ENCODE measurements around the gene ATP12A. TPM values are rescaled to one million over a fixed set of nuclear protein-coding genes. Genes with fewer than 3 reads are reported as not detected.

Gene ATP12A
- not detected for total RNA-seq
- long read RNA-seq = 0 reads

DNA sequence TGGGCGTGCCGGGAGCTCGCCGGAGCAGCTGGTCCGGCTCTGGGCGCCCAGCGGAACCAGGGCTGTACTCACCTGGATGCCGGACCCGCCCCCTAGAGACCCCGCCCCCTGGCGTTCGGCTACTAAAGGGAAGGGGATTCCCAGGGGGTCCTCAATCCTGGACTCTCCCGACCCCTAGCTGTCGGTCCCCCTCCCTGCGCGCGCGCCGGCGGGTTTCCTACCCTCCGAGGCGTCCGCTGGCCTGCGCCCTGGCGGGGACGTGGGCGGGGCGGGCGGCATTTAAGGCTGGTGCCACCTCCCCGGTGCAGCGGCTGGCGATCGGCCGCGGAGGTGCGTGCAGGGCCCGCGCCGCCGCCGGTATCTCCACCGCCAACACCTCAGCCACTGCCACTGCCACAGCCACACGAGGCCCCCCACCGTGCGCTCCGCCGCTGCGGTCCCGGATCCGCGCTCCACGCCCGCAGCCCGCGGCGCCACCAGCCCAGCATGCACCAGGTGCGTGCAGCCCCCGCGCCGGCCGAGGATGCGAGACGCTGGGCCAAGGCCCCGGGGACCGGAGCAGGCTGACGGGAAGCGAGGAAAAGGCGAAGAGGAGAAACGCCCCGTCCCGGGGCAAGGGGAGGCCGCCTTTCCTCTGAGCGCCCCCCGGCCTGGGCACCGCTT lies at the start of gene ATP12A:
TSS of gene ATP12A (plus strand) at position 151 of the 663 bp plus-strand sequence. CDS start at position 487, 336 bp downstream.
- ATAC-seq (no peak), DNase-seq (ENCODE audit: missing footprints) (no peak)
- intact Hi-C loops (cut with DNase I) = no loop called here

DNA sequence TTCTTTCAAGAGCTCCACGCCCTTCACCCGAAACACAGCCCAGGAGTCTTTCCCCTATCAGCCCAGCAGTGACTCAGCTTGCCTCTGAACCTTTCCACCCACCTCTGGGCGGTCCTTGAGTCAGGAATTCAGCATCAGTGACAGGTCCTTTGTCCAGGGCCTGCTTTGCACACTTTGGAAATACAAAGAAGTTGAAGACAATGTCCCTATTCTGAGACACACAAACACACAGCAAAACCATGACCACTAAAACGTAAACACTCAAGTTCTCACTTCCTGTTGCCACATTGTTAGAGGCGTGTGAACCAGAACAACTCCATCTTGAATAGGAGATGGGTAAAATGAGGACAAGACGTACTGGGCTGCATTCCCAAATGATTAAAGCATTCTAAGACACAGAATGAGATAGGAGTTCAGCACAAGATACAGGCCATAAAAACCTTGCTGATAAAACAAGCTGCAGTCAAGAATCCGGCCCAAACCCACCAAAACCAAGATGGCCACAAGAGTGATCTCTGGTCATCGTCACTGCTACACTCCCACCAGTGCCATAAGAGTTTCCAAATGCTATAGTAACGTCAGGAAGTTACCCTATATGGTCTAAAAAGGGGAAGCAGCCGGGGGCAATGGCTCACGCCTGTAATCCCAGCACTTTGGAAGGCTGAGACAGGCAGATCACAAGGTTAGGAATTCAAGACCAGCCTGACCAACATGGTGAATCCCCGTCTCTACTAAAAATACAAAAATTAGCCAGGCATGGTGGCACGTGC lies 49.2 kb upstream of the ATP12A start:
- DNase-seq (ENCODE audit: missing footprints) = no peak
- ATAC-seq = no peak
- intact Hi-C loops (cut with DNase I) = no loop called here

DNA sequence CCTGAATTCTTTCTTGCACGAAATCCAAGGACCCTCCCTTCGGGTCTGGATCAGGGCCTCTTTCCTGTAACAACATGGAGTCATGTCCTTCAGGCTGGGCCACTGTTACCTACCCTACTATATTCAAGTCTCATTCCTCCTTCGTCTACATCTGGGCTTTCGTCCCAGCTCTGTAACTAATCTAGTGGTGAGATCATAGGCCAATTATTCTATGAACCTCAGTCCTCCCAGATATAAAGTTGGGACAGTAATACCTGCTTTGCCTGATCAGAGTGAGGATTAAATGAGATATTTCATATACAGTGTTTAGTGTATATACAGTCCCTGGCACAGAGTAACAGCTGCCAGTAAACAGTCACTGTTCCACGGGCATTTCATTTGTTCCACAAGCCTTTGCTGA lies 48.3 kb upstream of the ATP12A start:
- DNase-seq (ENCODE audit: missing footprints) = no peak
- ATAC-seq = no peak
- intact Hi-C loops (cut with DNase I) = no loop called here

DNA sequence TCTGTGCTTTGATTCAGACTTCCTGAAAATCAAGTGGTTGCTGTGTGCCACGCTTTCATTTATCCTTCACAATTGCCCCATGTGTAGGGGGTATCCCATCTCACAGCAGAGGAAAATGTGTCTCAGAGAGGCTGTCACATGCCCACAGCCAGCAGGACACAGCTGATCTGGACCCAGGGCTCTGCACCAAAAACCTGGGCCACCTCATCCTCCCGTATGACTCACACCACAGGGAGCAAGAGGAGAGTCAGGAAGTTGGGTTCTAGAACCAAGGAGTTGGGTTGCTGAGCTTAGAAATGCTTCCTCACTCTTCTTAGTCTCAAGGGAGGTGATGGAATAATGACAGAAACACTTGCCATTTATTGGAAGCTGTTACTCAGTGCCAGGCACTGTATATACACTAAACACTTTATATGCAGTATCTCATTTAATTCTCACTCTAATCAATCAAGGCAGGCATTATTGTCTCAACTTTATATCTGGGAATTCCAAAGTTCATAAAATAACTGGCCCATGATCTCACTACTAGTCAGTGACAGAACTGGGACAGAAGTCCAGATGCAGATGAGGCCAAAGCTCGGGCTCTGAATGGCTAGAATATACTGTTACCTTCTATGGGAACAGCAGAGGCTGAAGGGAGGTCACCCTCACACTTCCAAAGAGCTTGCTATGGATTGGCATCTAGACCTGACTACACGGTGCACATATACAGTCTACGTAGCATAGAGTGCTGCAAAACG lies 47.7 kb upstream of the ATP12A start:
- intact Hi-C loops (cut with DNase I) = no loop called here
- ATAC-seq (no peak), DNase-seq (ENCODE audit: missing footprints) (no peak)

DNA sequence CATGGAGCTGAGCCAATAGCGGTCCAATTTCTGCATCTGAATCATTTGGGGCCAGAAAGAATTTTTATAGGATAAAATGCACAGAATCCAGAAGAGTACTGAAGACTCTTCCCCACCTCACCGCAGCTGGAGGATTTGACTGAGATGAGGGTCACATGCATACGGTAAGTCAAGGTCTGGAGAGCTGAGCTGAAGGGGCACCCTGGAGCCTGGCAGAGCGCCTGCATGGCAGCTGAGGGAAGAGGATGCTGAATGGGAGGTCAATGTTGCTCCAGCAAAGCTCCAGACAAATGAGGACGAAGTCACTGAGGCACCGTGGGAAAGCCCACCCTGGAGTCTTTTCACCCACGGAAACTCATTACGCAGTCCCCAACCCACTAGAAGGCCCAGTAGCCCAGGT lies 43.4 kb upstream of the ATP12A start:
- intact Hi-C loops (cut with DNase I) = no loop called here
- DNase-seq (ENCODE audit: missing footprints) (no peak), ATAC-seq (no peak)

DNA sequence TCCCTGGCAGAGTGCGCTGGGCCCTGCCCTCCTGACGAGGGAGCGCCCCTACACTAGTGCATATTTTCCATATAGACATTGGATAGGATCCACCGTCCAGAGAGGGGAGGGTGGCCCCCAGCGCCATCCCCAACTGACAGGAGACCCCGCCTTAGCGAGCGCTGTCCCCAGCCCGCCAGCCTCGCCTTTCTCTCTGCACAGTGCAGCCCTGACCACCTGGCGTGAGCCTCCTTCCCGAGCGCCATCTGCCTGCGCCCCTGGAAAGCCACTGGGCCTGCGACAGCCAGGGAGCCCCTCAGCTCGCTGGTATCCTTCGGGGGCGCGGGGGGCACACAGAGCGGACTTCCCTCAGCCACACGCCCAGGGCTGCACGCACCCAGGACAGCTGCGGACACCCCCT lies 42.1 kb upstream of the ATP12A start:
- no peak for DNase-seq (ENCODE audit: missing footprints)
- no peak for ATAC-seq
- intact Hi-C loops (cut with DNase I) = no loop called here

DNA sequence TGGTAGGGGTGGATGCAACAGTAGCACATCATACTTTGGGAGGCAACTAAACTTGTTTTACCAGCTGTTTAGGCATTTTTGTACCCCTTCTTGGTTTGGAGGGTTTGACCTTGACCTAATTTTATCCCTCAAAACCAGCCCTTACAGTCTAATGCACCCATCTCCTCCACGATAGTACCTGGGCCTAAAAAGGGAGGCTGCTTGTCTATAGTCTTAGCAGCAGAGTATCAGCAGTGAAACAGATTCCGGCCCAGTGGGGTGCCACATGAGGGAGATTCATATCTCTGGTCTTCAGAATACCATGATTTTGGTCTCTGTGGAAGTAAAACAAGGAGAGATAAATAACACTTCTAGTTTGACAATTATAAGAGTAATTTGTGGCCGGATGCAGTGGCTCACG lies 39.5 kb upstream of the ATP12A start:
- DNase-seq (ENCODE audit: missing footprints) = no peak
- intact Hi-C loops (cut with DNase I) = no loop called here
- ATAC-seq = no peak

DNA sequence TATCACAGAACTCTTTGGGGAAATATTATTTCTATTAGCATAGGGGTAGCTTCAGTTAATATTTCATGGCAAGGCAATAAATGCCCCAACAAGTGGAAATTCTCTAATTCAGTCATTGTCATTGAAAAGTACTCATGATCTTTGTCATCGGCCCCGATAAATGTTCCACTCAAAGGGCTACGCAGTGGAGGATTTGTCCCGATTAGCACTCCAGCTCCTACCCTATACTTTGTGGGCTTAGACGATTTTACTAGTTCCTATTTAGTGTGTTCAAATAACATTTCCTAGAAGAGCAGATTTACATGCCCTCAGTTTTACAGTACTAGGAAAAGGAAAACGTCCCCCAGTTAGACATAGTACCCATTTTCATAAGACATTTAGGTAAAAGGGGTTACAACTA lies 38.0 kb upstream of the ATP12A start:
- DNase-seq (ENCODE audit: missing footprints) (no peak), ATAC-seq (no peak)
- intact Hi-C loops (cut with DNase I) = no loop called here

DNA sequence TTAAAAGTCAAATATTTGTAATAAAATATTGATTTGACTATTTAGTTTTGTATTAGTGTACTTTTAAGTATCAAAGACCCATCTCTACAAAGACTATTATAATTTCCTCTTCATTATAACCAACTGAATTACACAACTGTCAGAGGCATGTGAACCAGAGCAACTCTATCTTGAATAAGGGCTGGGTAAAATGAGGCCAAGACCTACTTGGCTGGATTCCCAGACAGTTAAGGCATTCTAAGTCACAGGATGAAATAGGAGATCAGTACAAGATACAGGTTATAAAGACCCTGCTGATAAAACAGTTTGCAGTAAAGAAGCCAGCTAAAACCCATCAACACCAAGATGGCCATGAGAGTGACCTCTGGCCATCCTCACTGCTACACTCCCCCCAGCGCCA lies 36.2 kb upstream of the ATP12A start:
- ATAC-seq (no peak), DNase-seq (ENCODE audit: missing footprints) (no peak)
- intact Hi-C loops (cut with DNase I) = no loop called here

DNA sequence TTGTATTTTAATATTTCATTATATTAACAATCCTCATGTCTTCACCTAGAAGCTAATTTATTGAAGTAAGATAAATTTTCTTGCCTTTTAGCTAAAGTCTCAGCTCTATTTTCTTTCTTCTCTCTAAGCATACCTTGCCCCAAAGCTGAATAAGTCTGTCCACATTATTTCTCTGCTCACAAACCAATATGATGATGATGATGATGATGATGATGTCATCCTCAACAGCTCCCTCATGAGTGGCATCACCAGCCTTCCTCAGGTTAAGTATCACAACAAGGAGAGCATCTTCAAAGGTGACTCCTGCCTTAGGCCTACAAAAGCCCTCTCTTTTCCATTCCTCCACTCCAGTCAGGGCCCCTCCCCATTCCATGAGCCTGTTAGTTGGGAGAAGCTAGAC lies 31.9 kb upstream of the ATP12A start:
- no peak for ATAC-seq
- no peak for DNase-seq (ENCODE audit: missing footprints)
- intact Hi-C loops (cut with DNase I) = no loop called here

DNA sequence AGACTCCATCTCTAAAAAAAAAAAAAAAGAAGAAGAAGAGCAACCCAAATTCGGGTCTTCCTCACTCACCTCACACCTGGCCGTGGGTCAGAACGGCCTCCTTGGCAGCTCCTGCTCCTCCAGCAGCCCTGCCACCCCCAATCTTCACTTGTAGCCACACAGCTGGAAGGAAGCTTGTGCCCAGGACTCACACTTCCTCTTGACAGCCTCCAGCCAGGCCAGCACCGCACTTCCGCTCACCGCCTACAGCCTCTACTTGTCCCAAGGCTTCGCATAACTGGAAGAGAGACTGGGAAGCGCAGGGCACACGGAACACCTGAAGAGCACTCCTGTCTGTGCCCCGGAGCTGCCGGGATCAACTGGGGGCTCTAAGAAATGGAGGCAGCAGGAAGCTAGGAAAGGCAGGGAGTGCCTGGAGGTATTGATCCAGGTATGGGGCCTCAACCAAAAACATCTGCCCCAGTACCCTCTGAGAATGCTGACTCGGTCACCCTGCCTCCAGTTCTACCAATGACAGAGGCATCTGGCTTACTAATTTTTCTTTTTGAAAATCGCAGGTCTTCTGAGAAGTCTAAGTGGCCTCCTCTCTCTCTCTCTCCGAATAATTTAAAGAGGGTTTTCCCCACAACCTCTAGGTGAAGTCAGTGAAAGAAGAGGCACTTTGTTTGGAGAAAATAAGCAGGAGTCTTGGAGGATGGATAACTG lies 31.1 kb upstream of the ATP12A start:
- ATAC-seq (no peak), DNase-seq (ENCODE audit: missing footprints) (no peak)
- intact Hi-C loops (cut with DNase I) = no loop called here

DNA sequence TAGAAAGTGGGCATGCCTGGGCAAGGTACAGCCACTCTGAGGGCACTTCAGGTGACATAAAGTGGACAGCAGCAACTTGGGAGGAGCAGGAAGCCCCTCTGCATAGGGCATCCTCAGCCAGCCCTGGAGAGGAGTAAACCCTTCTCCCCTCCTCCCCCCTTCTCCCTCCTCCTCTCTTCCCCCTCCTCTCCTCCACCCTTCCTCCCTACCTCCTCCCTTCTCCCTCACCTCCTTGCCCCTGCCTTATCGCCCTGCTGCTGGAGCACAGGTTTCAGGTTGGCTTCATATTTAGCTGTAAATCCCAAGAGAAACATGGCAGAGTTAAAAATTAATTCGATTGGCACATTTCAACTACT lies 30.5 kb upstream of the ATP12A start:
- DNase-seq (ENCODE audit: missing footprints) (no peak), ATAC-seq (no peak)
- intact Hi-C loops (cut with DNase I) = no loop called here

DNA sequence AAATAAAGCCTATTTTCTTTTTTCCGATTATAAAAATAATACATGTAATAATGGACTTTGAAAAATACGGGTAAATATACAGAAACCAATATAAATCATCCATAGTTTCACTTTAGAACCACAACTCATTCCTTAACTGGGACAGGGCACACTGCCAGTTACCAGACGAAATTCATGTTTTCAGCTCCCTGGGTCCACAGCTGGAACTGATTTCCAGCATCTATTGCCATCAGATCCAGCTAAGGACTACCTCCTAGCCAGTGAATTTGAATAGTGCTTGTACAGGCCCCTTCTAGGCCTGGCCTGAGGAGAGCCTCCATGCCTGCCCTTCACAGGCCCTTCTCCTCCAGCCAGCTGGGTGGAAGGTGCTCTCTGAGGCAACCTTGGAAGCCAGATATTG lies 30.0 kb upstream of the ATP12A start:
- intact Hi-C loops (cut with DNase I) = no loop called here
- DNase-seq (ENCODE audit: missing footprints) (no peak), ATAC-seq (no peak)

DNA sequence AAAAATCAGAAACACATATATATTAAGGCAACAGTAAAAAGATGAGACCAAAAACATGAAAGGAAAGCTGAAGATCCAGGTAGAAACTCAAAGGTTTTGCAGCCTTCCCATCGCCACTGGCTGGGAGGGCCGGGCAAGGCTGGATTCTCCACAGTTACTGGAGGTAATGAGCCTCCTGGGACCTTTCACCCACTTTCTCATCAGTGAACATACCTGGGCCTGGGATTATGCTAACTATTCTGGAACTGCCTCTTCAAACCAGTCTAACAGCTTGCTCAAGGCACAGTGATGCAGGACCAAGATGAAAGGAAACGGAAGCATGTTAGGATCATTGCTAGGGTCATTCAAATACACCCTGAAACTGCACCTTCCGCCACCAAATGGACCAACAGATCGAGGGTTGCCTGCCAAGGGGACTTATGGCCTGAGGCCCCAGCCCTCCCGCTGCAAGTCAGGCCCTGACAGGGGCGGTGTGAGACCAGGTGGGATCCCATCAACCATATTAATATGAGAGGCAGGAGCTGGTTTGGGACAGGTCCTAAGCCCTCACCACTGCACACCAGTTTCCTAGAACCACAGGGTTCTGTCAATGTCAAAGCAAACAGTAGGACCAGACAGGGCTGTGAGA lies 28.4 kb upstream of the ATP12A start:
- intact Hi-C loops (cut with DNase I) = no loop called here
- no peak for DNase-seq (ENCODE audit: missing footprints)
- no peak for ATAC-seq

DNA sequence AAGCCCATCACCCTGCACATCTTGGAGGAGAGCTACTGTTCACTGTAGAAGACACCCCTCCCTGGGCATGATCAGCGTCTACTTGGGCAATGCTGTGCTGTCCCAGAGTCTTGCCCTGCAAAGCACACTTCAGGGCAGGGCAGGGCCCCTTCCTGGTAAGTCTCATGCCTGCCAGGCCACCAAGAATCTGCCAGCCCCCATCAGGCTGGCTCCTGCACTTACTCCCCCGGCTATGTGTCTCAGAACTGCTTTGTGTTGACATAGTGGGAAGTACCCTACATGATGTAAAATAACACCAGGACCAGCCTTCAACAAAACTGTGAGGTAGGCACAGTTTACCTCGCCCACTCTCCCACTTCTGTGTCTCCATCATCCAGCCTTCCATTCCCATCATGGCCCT lies 27.8 kb upstream of the ATP12A start:
- ATAC-seq (no peak), DNase-seq (ENCODE audit: missing footprints) (no peak)
- intact Hi-C loops (cut with DNase I) = no loop called here

DNA sequence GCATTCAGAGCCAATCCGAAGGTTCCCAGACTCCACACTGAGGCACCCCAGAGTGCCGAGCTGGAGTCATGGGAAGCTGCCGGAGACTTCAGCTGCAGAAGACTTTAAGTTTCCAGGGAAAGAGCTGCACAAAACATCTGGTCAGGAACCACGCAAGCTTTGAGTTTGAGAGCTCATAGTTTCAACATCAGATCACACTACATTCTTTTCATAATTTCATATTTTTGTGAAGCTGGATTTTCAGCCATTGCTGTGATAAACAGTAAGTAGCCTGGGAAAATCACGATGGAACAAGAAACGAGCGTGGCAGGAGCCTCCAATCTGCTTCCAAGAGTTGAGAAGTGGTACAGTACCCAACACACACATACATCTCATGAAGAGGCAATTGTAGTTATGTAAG lies 25.5 kb upstream of the ATP12A start:
- ATAC-seq (no peak), DNase-seq (ENCODE audit: missing footprints) (no peak)
- intact Hi-C loops (cut with DNase I) = no loop called here

DNA sequence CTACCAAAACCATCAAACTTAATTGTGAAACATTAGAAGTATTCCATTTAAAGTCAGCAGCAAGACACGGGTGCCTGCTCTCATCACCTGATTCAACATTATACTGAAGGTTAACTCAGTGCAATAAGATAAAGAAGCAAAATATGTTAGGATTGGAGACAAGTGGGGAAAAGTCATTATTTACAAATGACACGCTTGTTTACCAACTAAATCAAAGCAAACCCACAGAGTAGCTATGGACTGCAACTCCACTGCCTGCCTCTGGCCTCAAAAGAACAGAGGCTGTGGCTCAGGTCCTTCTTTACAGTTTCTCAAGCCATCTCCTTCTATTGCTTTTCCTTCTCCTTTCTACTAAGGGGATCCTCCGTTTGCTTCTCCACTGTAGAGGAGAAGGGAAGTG lies 21.0 kb upstream of the ATP12A start:
- DNase-seq (ENCODE audit: missing footprints) (no peak), ATAC-seq (no peak)
- intact Hi-C loops (cut with DNase I) = no loop called here

DNA sequence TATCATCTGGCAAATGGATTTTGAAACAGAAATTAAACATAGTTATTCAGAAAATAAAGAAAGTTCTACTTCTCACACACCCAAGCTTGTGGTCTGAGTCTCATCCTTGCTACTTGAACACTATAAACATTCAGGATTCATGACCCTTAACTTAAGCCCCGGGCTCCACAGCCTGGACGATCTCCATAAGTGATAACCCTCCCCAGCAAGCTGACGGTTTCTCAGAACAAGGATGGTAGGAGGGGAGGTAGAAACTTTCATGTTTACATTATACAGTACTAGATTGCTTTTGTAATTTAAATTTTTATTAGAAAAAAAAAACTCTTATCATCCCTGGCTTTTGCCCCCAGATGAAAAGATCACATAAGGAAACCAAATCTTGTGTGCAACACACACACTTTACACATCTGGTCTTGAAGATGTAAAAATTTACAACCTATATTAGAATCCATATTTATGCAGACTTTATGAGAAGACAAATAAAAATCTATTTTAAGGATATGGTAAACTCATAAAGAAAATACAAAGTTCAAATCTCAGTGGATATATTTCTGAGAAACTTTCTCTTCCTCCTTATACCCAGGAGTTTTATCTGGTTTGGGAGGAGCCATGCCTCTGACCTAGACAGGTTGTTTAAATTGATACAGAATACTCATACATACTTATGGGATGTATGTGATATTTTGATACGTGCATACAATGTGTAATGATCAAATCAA lies 20.0 kb upstream of the ATP12A start:
- intact Hi-C loops (cut with DNase I) = no loop called here
- no peak for DNase-seq (ENCODE audit: missing footprints)

DNA sequence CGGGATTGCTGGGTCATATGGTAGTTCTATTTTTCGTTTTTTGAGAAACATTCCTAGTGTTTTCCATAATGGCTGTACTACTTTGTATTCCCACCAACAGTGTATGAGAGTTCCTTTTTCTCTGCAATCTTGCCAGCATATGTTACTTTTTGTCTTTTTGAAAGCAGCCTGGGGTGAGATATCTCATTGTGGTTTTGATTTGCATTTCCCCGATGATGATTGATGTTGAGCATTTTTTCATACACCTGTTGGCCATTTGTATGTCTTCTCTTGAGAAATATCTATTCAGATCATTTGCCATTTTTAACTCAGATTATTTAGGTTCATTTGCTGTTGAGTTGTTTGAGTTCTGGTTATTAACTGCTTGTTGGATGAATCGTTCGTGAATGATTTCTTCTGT lies 18.5 kb upstream of the ATP12A start:
- ATAC-seq = no peak
- DNase-seq (ENCODE audit: missing footprints) = no peak
- intact Hi-C loops (cut with DNase I) = no loop called here

More for the DNA sequence above, 20.0 kb upstream of the ATP12A start:
- ATAC-seq = no peak
